Coronary artery (tissue), 2 donors: Measurements from ENCODE around the gene KCNH4.

ENCODE experiments used
- DNase-seq: peaks from one replicate; pipeline ENCODE4 v3.0.0-alpha.2; 2017; ENCODE audit warnings: low spot score
- H3K27ac ChIP-seq, 2 donors: fragments of 200-600 bp; sonication (generic); one replicate each; pipeline ENCODE4 v1.5.1; 2016 to 2019
- H3K4me3 ChIP-seq: fragments of 200-600 bp; sonication (generic); 2 replicates; pipeline ENCODE4 v1.5.1; 2016; ENCODE audit warnings: mild to moderate bottlenecking, moderate library complexity
- TF ChIP-seq, protein P1 (sequence below): fragments of 200-600 bp; sonication (generic); IDR thresholded peaks from one replicate; pipeline ENCODE4 v1.5.1; 2019; ENCODE audit warnings: antibody characterized with exemption

Gene KCNH4

DNA sequence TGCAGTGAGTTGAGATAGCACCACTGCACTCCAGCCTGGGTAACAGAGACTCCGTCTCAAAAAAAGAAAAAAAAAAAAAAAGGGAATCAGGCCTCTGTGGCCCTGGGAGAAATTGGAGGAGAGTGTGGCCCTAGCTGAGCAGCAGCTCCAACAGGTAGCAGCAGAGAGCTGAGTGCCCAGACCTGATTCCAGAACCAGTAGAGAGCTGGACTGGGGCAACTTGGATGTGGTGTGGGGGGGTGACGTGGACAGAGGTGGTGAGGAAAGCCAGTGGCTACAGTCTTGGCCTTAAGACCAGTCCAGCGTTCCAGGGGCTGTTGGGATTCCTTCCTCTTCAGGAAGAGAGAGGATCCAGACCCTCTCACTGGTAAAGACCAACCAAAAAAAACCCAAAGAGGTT is 56.7 kb downstream of the KCNH4 start:
- DNase-seq, result no peak
- Histone ChIP-seq H3K27ac (no peak overlapping the region), H3K4me3 (no peak overlapping the region)
- TF ChIP-seq, protein P1, sequence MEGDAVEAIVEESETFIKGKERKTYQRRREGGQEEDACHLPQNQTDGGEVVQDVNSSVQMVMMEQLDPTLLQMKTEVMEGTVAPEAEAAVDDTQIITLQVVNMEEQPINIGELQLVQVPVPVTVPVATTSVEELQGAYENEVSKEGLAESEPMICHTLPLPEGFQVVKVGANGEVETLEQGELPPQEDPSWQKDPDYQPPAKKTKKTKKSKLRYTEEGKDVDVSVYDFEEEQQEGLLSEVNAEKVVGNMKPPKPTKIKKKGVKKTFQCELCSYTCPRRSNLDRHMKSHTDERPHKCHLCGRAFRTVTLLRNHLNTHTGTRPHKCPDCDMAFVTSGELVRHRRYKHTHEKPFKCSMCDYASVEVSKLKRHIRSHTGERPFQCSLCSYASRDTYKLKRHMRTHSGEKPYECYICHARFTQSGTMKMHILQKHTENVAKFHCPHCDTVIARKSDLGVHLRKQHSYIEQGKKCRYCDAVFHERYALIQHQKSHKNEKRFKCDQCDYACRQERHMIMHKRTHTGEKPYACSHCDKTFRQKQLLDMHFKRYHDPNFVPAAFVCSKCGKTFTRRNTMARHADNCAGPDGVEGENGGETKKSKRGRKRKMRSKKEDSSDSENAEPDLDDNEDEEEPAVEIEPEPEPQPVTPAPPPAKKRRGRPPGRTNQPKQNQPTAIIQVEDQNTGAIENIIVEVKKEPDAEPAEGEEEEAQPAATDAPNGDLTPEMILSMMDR, result no peak

DNA sequence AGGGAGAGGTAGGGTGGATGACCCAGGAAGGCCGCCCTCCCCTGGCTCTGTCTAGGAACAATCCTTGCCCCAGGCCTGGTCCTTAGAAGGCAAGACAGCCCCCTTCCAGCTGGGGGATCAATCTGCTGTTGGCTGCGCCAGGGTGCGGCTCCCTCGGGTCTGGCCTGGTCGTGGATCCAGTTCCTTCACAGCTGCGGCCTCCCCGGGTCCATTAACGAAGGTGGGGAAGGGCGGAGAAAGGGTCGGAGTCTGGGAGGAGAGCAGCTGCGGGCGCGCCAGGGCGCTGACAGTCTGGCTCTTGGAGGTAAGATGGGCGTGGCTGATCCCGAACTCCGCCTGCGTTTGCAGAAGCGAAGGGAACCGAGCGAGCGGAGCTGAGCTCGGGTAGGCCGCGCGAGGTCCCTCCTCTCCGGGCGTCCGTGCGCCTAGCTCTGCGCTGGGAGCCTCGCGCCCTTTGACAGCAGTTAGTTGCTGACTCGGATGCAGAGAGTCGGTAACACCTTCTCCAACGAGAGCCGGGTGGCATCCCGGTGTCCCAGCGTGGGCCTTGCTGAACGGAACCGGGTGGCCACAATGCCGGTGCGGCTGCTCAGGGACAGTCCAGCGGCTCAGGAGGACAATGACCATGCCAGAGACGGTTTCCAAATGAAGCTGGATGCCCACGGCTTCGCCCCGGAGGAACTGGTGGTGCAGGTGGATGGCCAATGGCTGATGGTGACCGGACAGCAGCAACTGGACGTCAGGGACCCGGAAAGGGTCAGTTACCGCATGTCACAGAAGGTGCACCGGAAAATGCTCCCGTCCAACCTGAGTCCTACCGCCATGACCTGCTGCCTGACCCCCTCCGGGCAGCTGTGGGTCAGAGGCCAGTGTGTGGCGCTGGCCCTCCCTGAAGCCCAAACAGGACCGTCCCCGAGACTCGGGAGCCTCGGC is 58.3 kb downstream of the KCNH4 start, which contains the start of gene HSPB9:
HSPB9 (plus strand) TSS at position 434 of the 933 bp plus-strand sequence; CDS start at position 481, 47 bp downstream.
- H3K4me3 ChIP-seq, result no peak within 1 kb of the TSS
- TF ChIP-seq, protein P1, result no peak
- no peak for DNase-seq
- no peak within 1 kb of the TSS for H3K27ac ChIP-seq

DNA sequence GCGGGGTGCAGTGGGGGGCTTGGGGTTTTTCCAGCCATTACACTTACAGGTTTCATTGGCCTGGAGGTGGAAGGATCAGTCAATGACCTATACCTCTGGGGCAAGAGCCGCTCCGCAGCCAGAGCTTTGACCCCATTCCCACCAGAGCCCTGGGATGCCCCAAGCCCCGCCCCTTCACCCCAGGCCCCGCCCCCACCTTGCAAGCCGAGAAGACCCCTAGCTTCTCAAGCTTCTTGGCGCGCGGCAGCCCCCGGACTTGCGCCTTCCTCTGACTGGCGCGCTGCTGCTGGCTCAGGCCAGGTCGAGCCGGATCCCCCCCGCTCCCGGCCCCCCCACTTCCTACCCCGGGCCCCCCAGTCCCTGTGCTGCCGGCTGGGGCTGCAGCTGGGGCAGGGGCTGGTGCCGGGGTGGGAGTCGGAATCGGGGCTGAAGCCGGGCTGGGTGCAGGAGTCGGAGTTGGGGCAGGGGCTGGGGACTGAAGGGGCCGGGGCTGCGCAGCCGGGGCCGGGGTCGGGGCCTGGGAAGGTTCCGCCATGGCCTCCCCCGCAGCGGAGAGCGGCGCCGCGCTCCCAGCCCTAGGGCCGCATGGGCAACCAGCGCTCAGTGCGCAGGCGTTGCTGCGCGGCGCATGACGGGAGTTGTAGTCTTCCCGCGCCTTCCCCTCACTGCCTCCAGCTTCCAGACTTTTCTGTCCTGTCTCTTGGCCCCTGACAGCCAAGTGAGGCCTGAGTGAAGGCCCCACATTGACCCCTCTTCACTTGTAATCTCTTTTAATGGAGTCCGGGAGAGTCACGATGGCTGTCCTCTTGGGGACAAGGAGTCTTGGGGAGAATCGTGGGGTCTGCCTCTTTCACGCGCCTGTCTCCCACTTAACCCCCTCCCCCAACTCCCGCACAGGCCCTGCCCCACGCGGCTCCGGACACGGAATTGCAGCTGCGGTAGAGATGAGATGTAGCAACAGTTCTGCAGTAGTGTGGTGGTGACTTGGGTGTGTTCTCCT is 59.9 kb downstream of the KCNH4 start, which contains the start of gene KAT2A:
KAT2A (minus strand) TSS at position 598 of the 1,000 bp plus-strand sequence; CDS start at position 535, 63 bp downstream.
- peak within 1 kb of the TSS; percentile 81 for H3K4me3 ChIP-seq
- H3K27ac ChIP-seq, result peak within 1 kb of the TSS in 1 of 2 donors; percentile 37
- TF ChIP-seq, protein P1, result no peak
- DNase-seq, result no peak

DNA sequence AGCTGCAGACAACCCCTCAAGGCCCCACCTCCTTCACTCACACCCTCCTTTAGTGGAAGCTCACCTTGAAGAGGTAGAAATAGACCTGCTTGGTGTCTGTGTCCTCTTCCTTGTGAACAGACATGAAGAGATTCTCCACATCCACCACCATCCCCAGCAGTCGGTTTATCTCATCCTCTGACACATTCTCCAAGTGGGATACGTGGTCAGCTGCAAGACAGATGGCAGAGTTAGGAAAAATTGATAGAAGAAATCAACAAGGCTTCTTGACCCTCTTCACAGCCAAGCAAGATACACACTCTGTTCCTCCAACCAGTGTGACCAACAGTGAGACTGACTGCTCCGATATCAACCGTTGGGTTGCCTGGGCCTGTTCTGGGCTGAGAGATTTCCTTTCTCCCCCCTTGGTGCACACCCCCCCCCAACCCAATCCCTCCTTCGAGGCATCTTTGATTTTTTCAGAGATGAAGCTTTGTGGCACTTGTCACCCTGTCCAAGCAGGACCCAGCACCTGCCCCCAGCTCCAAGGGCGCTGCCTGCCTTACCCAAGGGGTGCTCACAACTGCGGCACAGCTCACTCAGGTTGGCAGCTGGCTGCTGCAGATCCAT is 60.7 kb downstream of the KCNH4 start:
- Histone ChIP-seq H3K4me3 (peak overlapping the region; percentile 81), H3K27ac (no peak overlapping the region)
- TF ChIP-seq, protein P1, result no peak

DNA sequence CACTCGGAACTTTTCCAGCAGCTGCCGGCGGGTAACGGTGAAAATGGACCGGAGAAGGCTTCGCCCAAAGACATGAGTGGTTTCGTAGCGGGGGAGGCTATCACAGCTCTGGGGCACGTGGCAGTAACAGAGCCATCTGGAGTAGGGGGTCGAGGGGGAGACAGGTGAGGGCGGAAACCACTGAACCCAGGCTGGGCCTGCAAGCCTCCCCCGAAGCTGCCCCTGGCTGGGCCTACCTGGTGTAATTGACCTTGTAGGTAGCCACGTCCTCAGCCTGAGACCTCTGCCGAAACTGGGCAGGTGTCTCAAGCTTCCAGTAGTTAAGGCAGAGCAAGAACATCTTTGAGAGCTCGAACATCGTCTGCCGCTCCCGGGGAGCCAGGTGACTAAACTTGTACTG is 61.6 kb downstream of the KCNH4 start:
- DNase-seq, result no peak
- TF ChIP-seq, protein P1, result no peak
- Histone ChIP-seq H3K27ac (no peak overlapping the region), H3K4me3 (no peak overlapping the region)

More for the DNA sequence above, 60.7 kb downstream of the KCNH4 start:
- DNase-seq, result no peak

DNA sequence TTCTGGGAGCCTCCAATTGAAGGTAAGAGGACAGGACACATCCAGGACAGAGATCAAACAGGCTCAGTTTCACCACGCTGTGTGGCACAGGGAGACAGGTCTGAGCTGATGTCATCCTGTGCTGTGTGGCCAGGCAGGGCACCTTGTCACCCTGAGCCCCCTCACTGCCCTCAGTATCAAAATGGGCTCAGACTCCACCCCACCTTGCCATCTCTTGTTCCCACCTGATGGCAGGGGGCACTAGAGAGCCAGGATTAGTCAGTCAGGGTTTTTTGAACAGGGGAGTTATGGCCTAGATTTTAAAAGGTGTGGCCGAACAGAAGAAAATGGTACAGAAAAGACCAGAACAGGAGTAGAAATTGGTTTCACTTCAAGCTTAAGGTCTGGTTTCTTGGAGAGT is 62.4 kb downstream of the KCNH4 start:
- no peak overlapping the region for H3K4me3 ChIP-seq
- H3K27ac ChIP-seq, result no peak overlapping the region
- no peak for DNase-seq
- TF ChIP-seq, protein P1, result no peak
